GM13977 (cell line): ENCODE data around the gene LRG1.

Experiments used
- DNase-seq: peaks from one replicate; pipeline ENCODE4 v3.0.0; 2012; ENCODE audit warnings: low spot score
- CTCF ChIP-seq: IDR thresholded peaks from 2 replicates; pipeline ENCODE4 v1.5.1; 2012; ENCODE audit warnings: mild to moderate bottlenecking, control low read depth; ENCODE audit not compliant: insufficient read depth; ENCODE audit errors: extremely low read depth, missing control alignments
- in situ Hi-C: fragments of 300-500 bp; cut with MboI; formaldehyde crosslinking; loops from one replicate; pipeline ENCODE4 v1.12.0; 2022; ENCODE audit warnings: low sequenced_read_pairs, low pct_unique_long_range_greater_than_20kb, mixed read lengths, inconsistent platforms; ENCODE audit not compliant: unreplicated experiment

Gene LRG1

GRCh38 chr19:4493929-4494690 lies 45.7 kb downstream of the LRG1 start:
- DNase-seq: no peak
- TF ChIP-seq CTCF: no peak
- in situ Hi-C loops: no loop called here

GRCh38 chr19:4493104-4493928 lies 46.5 kb downstream of the LRG1 start:
- in situ Hi-C loops: no loop called here
- TF ChIP-seq CTCF: no peak
- DNase-seq: no peak

- TF ChIP-seq CTCF: no peak
- DNase-seq: no peak
- in situ Hi-C loops: no loop called here
Measured at GRCh38 chr19:4492337-4493103, 47.3 kb downstream of the LRG1 start.

- in situ Hi-C loops: no loop called here
- DNase-seq: no peak
- no peak for TF ChIP-seq CTCF
Measured at GRCh38 chr19:4491446-4491845, 48.4 kb downstream of the LRG1 start.

GRCh38 chr19:4488496-4488895 lies 51.3 kb downstream of the LRG1 start:
- no peak for DNase-seq
- in situ Hi-C loops: no loop called here
- TF ChIP-seq CTCF: no peak

GRCh38 chr19:4487572-4487971 lies 52.3 kb downstream of the LRG1 start:
- DNase-seq: no peak
- TF ChIP-seq CTCF: no peak
- in situ Hi-C loops: no loop called here
